Measurements from ENCODE around the gene ASCC1.

DNA sequence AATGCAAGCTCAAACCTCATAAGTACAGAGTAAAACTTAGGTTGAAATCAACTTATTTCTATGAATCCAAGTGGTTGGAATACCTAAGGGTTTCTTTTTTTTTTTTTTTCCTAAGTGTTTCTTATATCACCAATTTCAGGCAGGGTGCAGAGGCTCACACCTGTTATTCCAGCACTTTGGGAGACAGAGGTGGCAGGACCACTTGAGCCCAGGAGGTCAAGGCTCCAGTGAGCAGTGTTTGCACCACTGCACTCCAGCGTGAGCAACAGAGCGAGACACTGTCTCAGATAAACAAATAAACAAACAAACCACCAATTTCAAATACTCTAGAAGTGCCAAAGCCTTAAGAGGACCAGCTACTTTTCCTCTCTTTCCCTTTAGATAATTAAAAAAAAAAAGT, 88.5 kb downstream of the ASCC1 start:
- TF ChIP-seq EZH2 (IDR thresholded peaks at IDR 0.05) (no peak), EZH2phosphoT487 (IDR thresholded peaks at IDR 0.05) (no peak)
- TF ChIP-seq, protein P1, sequence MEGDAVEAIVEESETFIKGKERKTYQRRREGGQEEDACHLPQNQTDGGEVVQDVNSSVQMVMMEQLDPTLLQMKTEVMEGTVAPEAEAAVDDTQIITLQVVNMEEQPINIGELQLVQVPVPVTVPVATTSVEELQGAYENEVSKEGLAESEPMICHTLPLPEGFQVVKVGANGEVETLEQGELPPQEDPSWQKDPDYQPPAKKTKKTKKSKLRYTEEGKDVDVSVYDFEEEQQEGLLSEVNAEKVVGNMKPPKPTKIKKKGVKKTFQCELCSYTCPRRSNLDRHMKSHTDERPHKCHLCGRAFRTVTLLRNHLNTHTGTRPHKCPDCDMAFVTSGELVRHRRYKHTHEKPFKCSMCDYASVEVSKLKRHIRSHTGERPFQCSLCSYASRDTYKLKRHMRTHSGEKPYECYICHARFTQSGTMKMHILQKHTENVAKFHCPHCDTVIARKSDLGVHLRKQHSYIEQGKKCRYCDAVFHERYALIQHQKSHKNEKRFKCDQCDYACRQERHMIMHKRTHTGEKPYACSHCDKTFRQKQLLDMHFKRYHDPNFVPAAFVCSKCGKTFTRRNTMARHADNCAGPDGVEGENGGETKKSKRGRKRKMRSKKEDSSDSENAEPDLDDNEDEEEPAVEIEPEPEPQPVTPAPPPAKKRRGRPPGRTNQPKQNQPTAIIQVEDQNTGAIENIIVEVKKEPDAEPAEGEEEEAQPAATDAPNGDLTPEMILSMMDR (IDR thresholded peaks at IDR 0.05) = no peak

Data from neural progenitor cell (in vitro differentiated cells).